Uterus (tissue), 4 donors: Measurements from ENCODE around the gene GPR171. TPM values are rescaled to one million over a fixed set of nuclear protein-coding genes. Genes with fewer than 3 reads are reported as not detected.

Source experiments
- DNase-seq, 2 donors: peaks; one replicate each; pipeline ENCODE4 v3.0.0-alpha.2; 2019 to 2020
- H3K27ac ChIP-seq, 2 donors: fragments of 200-600 bp; sonication (generic); 1 replicate in 1 of 2; 2 replicates in 1 of 2; pipeline ENCODE4 v1.5.1; 2016 to 2018
- H3K27me3 ChIP-seq, 2 donors: fragments of 200-600 bp; sonication (generic); one replicate each; pipeline ENCODE4 v1.5.1; 2018 to 2019; ENCODE audit warnings: control low read depth in 1 of 2
- H3K36me3 ChIP-seq, 2 donors: fragments of 200-600 bp; sonication (generic); one replicate each; pipeline ENCODE4 v1.5.1; 2019; ENCODE audit warnings: control low read depth in 1 of 2
- H3K4me1 ChIP-seq, 2 donors: fragments of 200-600 bp; sonication (generic); one replicate each; pipeline ENCODE4 v1.5.1; 2018 to 2019; ENCODE audit warnings: control low read depth in 1 of 2
- H3K4me3 ChIP-seq, 2 donors: fragments of 200-600 bp; sonication (generic); 1 replicate in 1 of 2; 2 replicates in 1 of 2; pipeline ENCODE4 v1.5.1; 2018 to 2019; ENCODE audit warnings: mild to moderate bottlenecking in 1 of 2
- H3K9me3 ChIP-seq, 2 donors: fragments of 200-600 bp; sonication (generic); one replicate each; pipeline ENCODE4 v1.5.1; 2019; ENCODE audit warnings: control low read depth in 1 of 2
- CTCF ChIP-seq, 4 experiments: fragments of 200-600 bp in 2 of 4; fragments of 450-650 bp in 2 of 4; sonication (generic) in 2 of 4; IDR thresholded peaks; one replicate each; pipeline ENCODE4 v1.5.1; 2016 to 2019; ENCODE audit warnings: antibody characterized with exemption in 4 of 4, mild to moderate bottlenecking in 2 of 4, moderate library complexity in 1 of 4
- POLR2A ChIP-seq, 2 donors: fragments of 450-650 bp; IDR thresholded peaks; one replicate each; pipeline ENCODE4 v1.6.1; 2016; ENCODE audit warnings: antibody characterized with exemption in 2 of 2, mild to moderate bottlenecking in 1 of 2, moderate library complexity in 1 of 2
- intact Hi-C: fragments of 100-400 bp; cut with DNase I; formaldehyde crosslinking; loops from one replicate; pipeline ENCODE4 v1.15.1; 2023; ENCODE audit warnings: low total_unique reads
- total RNA-seq, 4 donors: library from RNA; depleted of rRNA in 3 of 4; stranded (reverse); fragments of >200 nt in 3 of 4; gene quantifications; one replicate each; pipeline versions ENCODE4 v1.1.0 to v1.2.4, GENCODE V29; 2014 to 2023
- donor health status: DM: yes; HTN: yes; CAD: no.

Gene GPR171
- total RNA-seq, 4 donors from 2014 or later = 0.34 to 0.48 TPM; not detected in 2

GRCh38 chr3:151200586-151200985 is 2.4 kb downstream of the GPR171 start:
- Histone ChIP-seq H3K27ac (no peak overlapping the region), H3K9me3 (no peaks in the 10 kb centered on the region), H3K27me3 (no peaks in the 10 kb centered on the region), H3K36me3 (no peaks in the 10 kb centered on the region), H3K4me1 (no peaks in the 10 kb centered on the region), H3K4me3 (no peak overlapping the region)
- intact Hi-C loops = no loop called here
- no peak for DNase-seq
- TF ChIP-seq POLR2A (IDR thresholded peaks at IDR 0.05) (no peak), CTCF (IDR thresholded peaks at IDR 0.05) (no peak)

GRCh38 chr3:151199554-151200438 is 3.2 kb downstream of the GPR171 start:
- no peak overlapping the region for H3K4me3 ChIP-seq

GRCh38 chr3:151198849-151199248 is 4.2 kb downstream of the GPR171 start:
- Histone ChIP-seq H3K4me3 (no peak overlapping the region), H3K27ac (no peak overlapping the region), H3K9me3 (no peaks in the 10 kb centered on the region), H3K27me3 (no peaks in the 10 kb centered on the region), H3K4me1 (no peaks in the 10 kb centered on the region), H3K36me3 (no peaks in the 10 kb centered on the region)
- no peak for DNase-seq
- intact Hi-C loops = no loop called here
- TF ChIP-seq CTCF (IDR thresholded peaks at IDR 0.05) = no peak
- TF ChIP-seq POLR2A (IDR thresholded peaks at IDR 0.05) = no peak

More at GRCh38 chr3:151199554-151200438, 3.2 kb downstream of the GPR171 start:
- TF ChIP-seq POLR2A (IDR thresholded peaks at IDR 0.05) = no peak
- TF ChIP-seq CTCF (IDR thresholded peaks at IDR 0.05) = no peak
- H3K9me3 ChIP-seq = no peaks in the 10 kb centered on the region
- H3K36me3 ChIP-seq = no peaks in the 10 kb centered on the region
- intact Hi-C loops = no loop called here
- no peaks in the 10 kb centered on the region for H3K4me1 ChIP-seq
- no peak for DNase-seq
- H3K27me3 ChIP-seq = no peaks in the 10 kb centered on the region
- no peak overlapping the region for H3K27ac ChIP-seq

- no peaks in the 10 kb centered on the region for H3K9me3 ChIP-seq
- no peaks in the 10 kb centered on the region for H3K4me1 ChIP-seq
- H3K27ac ChIP-seq = no peak overlapping the region
- intact Hi-C loops = no loop called here
- H3K36me3 ChIP-seq = no peaks in the 10 kb centered on the region
- no peak for DNase-seq
- H3K4me3 ChIP-seq = no peak overlapping the region
- no peak for TF ChIP-seq CTCF (IDR thresholded peaks at IDR 0.05)
- no peak for TF ChIP-seq POLR2A (IDR thresholded peaks at IDR 0.05)
- H3K27me3 ChIP-seq = no peaks in the 10 kb centered on the region
These were observed 4.8 kb downstream of the GPR171 start for GRCh38 chr3:151197981-151198767.

GRCh38 chr3:151197228-151197627 is 5.8 kb downstream of the GPR171 start:
- Histone ChIP-seq H3K9me3 (no peaks in the 10 kb centered on the region), H3K36me3 (no peaks in the 10 kb centered on the region), H3K27ac (no peak overlapping the region), H3K4me1 (no peaks in the 10 kb centered on the region), H3K27me3 (no peaks in the 10 kb centered on the region), H3K4me3 (no peak overlapping the region)
- intact Hi-C loops = no loop called here
- no peak for TF ChIP-seq CTCF (IDR thresholded peaks at IDR 0.05)
- TF ChIP-seq POLR2A (IDR thresholded peaks at IDR 0.05) = no peak
- DNase-seq = no peak
